Measurements from ENCODE around the gene TENT5A. TPM values are rescaled to one million over a fixed set of nuclear protein-coding genes. Genes with fewer than 3 reads are reported as not detected.
"Not testable (repeated sequence)": the region's sequence is repeated elsewhere in the genome, so short reads cannot be mapped to it uniquely, and the experiment has no call there.

TENT5A gene
- total RNA-seq, 4 donors from 2014 or later: 19.1 to 36.4 (median 26.9) TPM

DNA sequence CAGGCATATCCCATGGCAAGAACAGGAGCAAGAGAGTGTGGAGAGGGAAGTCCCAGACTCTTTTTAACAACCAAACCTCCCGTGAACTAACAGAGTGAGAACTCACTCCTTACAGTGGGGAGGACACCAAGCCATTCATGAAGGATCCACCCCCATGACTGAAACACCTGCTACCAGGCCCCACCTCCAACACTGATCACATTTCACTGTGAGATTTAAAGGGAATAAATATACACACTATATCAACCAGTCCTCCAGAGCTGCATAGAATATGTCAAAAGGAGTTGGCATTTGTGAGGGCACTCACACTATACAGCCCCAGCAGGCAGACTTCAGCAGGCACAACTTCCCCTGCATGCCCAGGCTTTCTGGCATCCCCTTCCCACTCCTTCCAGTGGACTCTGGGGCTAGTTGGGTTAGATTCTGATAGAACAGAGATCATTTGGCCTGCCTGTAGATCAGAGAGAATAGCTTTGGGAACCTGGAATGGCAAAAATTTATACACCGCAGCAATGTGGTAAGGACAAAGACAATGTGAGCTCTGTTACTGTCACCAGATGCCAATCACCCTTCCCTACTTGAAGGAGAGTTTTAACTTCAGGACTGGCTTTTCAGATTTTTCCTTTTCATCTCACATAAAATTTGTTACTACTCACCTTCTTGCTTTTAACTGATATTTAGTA lies 25.2 kb upstream of the TENT5A start:
- H3K9me3 ChIP-seq: no peaks in the 10 kb centered on the region
- no peak overlapping the region for H3K27ac ChIP-seq
- no peak for DNase-seq (ENCODE audit: low spot score in 2 of 2)
- no peaks in the 10 kb centered on the region for H3K4me1 ChIP-seq
- WGBS: 80% methylated on average over 2 of the region's 2 CpGs
- TF ChIP-seq POLR2A (IDR thresholded peaks at IDR 0.05) (no peak), POLR2AphosphoS5 (IDR thresholded peaks at IDR 0.05) (no peak), EP300 (IDR thresholded peaks at IDR 0.05) (no peak)
- TF ChIP-seq, protein P1, sequence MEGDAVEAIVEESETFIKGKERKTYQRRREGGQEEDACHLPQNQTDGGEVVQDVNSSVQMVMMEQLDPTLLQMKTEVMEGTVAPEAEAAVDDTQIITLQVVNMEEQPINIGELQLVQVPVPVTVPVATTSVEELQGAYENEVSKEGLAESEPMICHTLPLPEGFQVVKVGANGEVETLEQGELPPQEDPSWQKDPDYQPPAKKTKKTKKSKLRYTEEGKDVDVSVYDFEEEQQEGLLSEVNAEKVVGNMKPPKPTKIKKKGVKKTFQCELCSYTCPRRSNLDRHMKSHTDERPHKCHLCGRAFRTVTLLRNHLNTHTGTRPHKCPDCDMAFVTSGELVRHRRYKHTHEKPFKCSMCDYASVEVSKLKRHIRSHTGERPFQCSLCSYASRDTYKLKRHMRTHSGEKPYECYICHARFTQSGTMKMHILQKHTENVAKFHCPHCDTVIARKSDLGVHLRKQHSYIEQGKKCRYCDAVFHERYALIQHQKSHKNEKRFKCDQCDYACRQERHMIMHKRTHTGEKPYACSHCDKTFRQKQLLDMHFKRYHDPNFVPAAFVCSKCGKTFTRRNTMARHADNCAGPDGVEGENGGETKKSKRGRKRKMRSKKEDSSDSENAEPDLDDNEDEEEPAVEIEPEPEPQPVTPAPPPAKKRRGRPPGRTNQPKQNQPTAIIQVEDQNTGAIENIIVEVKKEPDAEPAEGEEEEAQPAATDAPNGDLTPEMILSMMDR (IDR thresholded peaks at IDR 0.05): no peak
- H3K4me3 ChIP-seq: no peak overlapping the region
- H3K27me3 ChIP-seq: no peaks in the 10 kb centered on the region
- H3K36me3 ChIP-seq: no peaks in the 10 kb centered on the region

DNA sequence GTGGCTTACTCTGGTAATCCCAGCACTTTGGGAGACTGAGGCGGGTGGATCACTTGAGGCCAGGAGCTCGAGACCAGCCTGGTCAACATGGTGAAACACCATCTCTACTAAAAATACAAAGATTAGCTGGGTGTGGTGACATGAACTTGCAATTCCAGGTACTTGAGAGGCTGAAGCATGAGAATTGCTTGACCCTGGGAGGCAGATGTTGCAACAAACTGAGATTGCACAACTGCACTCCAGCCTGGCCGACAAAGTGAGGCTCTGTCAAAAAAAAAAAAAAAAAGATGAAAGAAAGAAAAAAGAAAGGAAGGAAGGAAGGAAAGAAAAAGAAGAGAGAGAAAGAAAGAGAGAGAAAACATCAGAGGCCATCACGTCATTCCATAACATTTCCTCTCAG lies 23.7 kb upstream of the TENT5A start:
- not testable (repeated sequence) for H3K4me1 ChIP-seq; H3K27me3 ChIP-seq; H3K36me3 ChIP-seq; DNase-seq (ENCODE audit: low spot score in 2 of 2); H3K9me3 ChIP-seq; H3K4me3 ChIP-seq; H3K27ac ChIP-seq
- WGBS: 76% methylated on average over 4 of the region's 4 CpGs

DNA sequence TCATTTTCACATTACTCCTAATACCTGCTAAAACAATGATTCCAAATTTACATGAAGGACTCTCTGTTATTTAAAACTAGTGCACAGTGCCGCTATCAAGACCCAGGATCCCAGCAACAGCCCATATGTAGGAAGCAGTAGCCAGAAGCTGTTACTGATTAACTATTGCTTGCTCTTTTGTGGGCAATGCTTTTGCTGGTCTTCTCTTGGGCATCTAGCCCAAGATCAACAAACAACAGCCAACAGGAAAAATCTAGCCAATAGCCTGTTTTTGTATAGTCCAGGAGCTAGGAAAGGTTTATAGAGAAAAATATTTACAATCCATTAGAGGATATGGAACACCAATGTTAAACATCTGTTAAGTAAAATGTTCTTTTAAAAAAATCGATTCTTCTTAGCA lies 22.1 kb upstream of the TENT5A start:
- no peaks in the 10 kb centered on the region for H3K27me3 ChIP-seq
- H3K4me3 ChIP-seq: no peak overlapping the region
- DNase-seq (ENCODE audit: low spot score in 2 of 2): no peak
- no peaks in the 10 kb centered on the region for H3K9me3 ChIP-seq
- TF ChIP-seq, protein P1 (IDR thresholded peaks at IDR 0.05): no peak
- TF ChIP-seq POLR2AphosphoS5 (IDR thresholded peaks at IDR 0.05): no peak
- no peak for TF ChIP-seq POLR2A (IDR thresholded peaks at IDR 0.05)
- TF ChIP-seq EP300 (IDR thresholded peaks at IDR 0.05): no peak
- H3K4me1 ChIP-seq: no peaks in the 10 kb centered on the region
- no peaks in the 10 kb centered on the region for H3K36me3 ChIP-seq
- WGBS: 80% methylated on average over 2 of the region's 2 CpGs
- H3K27ac ChIP-seq: no peak overlapping the region

DNA sequence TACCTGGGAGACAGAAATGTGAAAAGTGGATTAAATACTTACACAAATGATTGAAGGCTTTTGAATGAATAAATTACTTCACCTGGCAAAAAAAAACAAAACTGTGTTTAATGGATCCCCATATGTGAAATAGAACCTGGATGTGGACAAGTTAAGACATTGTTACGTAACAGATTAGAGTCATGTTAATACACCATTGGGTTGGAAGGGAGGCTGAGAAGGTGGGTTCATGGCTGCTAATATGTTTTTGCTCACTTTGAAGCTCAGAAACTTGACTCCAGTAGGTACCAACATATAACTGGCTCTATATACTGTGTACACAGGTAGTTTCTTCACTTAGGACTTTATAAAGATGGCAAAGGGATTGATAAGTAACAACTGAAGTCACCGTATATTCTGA lies 21.4 kb upstream of the TENT5A start:
- Histone ChIP-seq H3K27ac (no peak overlapping the region), H3K27me3 (no peaks in the 10 kb centered on the region), H3K4me1 (no peaks in the 10 kb centered on the region), H3K9me3 (no peaks in the 10 kb centered on the region), H3K4me3 (no peak overlapping the region), H3K36me3 (no peaks in the 10 kb centered on the region)
- TF ChIP-seq, protein P1 (IDR thresholded peaks at IDR 0.05): no peak
- TF ChIP-seq POLR2AphosphoS5 (IDR thresholded peaks at IDR 0.05): no peak
- TF ChIP-seq EP300 (IDR thresholded peaks at IDR 0.05): no peak
- no peak for TF ChIP-seq POLR2A (IDR thresholded peaks at IDR 0.05)
- DNase-seq (ENCODE audit: low spot score in 2 of 2): no peak
- 96% methylated on average over 2 of the region's 2 CpGs for WGBS

DNA sequence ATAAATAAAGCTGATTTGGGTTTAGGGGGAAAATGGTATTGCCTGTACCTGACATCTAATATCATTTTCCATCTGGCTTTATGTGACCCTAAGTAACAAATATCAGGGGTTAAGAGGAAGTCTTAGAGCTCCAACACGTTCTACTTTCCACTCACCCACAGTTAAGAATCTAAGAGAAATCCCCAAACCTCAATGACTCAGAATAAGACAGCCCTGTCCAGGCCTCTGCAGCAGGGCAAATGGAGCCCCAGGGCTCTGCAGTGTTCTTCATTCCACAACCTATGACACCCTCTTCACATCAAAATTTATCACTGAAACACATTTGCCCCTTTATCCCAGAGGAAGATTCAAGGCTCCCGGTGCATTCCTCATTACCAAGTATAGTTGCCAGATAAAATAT lies 20.3 kb upstream of the TENT5A start:
- H3K4me1 ChIP-seq: peaks cover 3% of the 10 kb centered on the region
- no peaks in the 10 kb centered on the region for H3K27me3 ChIP-seq
- 55% methylated on average over 2 of the region's 2 CpGs for WGBS
- H3K27ac ChIP-seq: no peak overlapping the region
- no peak overlapping the region for H3K4me3 ChIP-seq
- H3K36me3 ChIP-seq: no peaks in the 10 kb centered on the region
- no peak for DNase-seq (ENCODE audit: low spot score in 2 of 2)
- TF ChIP-seq POLR2AphosphoS5 (IDR thresholded peaks at IDR 0.05) (no peak), POLR2A (IDR thresholded peaks at IDR 0.05) (no peak)
- TF ChIP-seq, protein P1 (IDR thresholded peaks at IDR 0.05): no peak
- no peaks in the 10 kb centered on the region for H3K9me3 ChIP-seq

DNA sequence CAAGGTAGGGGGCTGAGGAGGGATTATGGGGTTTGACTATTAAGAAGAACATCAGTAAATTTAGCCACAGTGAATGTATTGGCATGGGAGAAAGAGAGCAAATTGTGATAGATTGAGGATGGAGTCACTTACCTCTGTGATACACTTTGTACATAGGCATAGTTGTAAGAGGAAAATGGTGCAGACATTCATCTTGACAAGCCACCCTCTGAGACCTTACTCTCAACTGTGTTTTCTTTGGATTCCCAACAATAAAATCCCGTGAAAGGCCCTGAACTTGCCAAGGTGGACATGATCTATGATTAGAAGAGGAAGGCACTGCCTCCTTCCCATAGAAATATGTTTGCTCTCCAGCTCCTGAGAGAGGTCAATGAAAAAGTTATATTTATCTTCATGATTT lies 18.6 kb upstream of the TENT5A start:
- TF ChIP-seq POLR2AphosphoS5 (IDR thresholded peaks at IDR 0.05) (no peak), EP300 (IDR thresholded peaks at IDR 0.05) (no peak), POLR2A (IDR thresholded peaks at IDR 0.05) (no peak)
- TF ChIP-seq, protein P1 (IDR thresholded peaks at IDR 0.05): no peak
- WGBS: 86% methylated on average over 1 of the region's 1 CpG

More for the DNA sequence above, 18.6 kb upstream of the TENT5A start:
- Histone ChIP-seq H3K27me3 (no peaks in the 10 kb centered on the region), H3K27ac (no peak overlapping the region), H3K4me1 (peaks cover 19% of the 10 kb centered on the region), H3K36me3 (no peaks in the 10 kb centered on the region), H3K4me3 (no peak overlapping the region), H3K9me3 (no peaks in the 10 kb centered on the region)
- DNase-seq (ENCODE audit: low spot score in 2 of 2): no peak

All from suprapubic skin (tissue), 4 donors.